Measurements from ENCODE around the gene KIAA1671. TPM values are rescaled to one million over a fixed set of nuclear protein-coding genes. Genes with fewer than 3 reads are reported as not detected.

The KIAA1671 gene
- total RNA-seq, 4 donors from 2014 or later, result 14.2 to 34.2 (median 22.6) TPM

DNA sequence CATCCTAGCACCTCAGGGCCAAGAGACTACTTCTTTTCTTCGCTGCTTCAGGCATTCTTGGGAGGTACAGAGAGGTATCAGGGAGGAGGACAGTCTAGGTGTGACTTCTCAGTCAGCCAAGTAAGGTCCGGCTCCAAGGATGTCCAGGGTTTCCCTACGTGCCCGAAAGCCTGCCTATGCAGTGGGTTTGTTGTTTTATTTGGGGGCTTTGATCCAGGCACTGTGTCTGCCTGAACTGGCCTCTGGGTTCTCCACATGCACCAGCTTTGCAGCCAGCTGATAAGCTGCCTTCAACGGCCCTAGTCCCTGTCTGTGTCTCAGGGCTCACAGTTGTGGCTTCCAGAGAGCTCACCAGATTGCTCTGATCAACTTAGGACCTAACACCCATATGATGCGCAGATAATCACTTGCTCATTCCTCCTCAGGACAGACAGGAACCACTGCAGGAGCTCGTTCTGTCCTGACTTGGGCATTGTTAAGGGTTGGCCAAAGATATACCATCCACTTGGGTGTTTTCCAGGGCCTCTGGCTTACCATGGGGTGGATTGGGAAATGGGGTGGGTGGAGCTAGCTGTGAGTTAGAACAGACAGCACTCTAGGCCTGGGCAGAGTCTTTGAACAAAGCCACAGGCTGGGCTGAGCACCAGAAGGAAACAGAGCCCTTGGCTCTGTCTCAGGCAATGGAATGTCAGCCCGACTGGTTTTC lies 201.6 kb downstream of the KIAA1671 start:
- 91% methylated on average over 6 of the region's 8 CpGs for WGBS
- no peaks in the 10 kb centered on the region for H3K27me3 ChIP-seq
- no peak for TF ChIP-seq EP300 (IDR thresholded peaks at IDR 0.05)
- TF ChIP-seq, protein P1, sequence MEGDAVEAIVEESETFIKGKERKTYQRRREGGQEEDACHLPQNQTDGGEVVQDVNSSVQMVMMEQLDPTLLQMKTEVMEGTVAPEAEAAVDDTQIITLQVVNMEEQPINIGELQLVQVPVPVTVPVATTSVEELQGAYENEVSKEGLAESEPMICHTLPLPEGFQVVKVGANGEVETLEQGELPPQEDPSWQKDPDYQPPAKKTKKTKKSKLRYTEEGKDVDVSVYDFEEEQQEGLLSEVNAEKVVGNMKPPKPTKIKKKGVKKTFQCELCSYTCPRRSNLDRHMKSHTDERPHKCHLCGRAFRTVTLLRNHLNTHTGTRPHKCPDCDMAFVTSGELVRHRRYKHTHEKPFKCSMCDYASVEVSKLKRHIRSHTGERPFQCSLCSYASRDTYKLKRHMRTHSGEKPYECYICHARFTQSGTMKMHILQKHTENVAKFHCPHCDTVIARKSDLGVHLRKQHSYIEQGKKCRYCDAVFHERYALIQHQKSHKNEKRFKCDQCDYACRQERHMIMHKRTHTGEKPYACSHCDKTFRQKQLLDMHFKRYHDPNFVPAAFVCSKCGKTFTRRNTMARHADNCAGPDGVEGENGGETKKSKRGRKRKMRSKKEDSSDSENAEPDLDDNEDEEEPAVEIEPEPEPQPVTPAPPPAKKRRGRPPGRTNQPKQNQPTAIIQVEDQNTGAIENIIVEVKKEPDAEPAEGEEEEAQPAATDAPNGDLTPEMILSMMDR (IDR thresholded peaks at IDR 0.05), result no peak
- TF ChIP-seq POLR2AphosphoS5 (IDR thresholded peaks at IDR 0.05), result peak; percentile 44 to 52
- H3K9me3 ChIP-seq, result no peaks in the 10 kb centered on the region
- peaks cover 28 to 68% (median 62%) of the 10 kb centered on the region in 4 donors for H3K4me1 ChIP-seq
- peak overlapping the region; percentile 62 to 78 (median 71) for H3K27ac ChIP-seq (replicated peaks in 1 of 4)
- H3K36me3 ChIP-seq, result no peaks in the 10 kb centered on the region
- no peak for DNase-seq (ENCODE audit: extremely low spot score)
- no peak overlapping the region for H3K4me3 ChIP-seq
- intact Hi-C loops (cut with DNase I), result no loop called here

DNA sequence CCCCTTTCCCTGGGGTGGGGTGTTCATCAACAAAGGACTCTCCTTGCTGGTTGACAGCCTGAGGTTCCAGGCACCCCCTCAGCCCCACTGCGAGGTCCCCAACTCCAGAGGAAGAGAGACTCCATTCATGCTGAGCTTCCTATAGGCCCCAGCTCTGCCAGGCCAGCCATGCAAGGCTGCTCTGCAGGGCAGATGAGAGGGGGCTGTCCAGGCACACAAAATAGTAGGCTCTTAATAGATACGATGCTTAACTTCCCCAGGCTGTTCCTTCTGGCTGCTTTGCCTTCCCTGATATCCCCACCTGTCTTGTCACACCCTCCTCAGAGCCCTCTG lies 202.1 kb downstream of the KIAA1671 start:
- no peak overlapping the region for H3K4me3 ChIP-seq
- no peaks in the 10 kb centered on the region for H3K36me3 ChIP-seq
- intact Hi-C loops (cut with DNase I), result no loop called here
- H3K27ac ChIP-seq (replicated peaks in 1 of 4), result peak overlapping the region; percentile 62 to 78 (median 71)
- H3K4me1 ChIP-seq, result peaks cover 30 to 68% (median 63%) of the 10 kb centered on the region in 4 donors
- no peaks in the 10 kb centered on the region for H3K9me3 ChIP-seq
- H3K27me3 ChIP-seq, result no peaks in the 10 kb centered on the region
- peak in 1 of 2 donors; percentile 1 for TF ChIP-seq POLR2AphosphoS5 (IDR thresholded peaks at IDR 0.05)
- TF ChIP-seq, protein P1 (IDR thresholded peaks at IDR 0.05), result no peak
- 67% methylated on average over 1 of the region's 2 CpGs for WGBS
- no peak for DNase-seq (ENCODE audit: extremely low spot score)

DNA sequence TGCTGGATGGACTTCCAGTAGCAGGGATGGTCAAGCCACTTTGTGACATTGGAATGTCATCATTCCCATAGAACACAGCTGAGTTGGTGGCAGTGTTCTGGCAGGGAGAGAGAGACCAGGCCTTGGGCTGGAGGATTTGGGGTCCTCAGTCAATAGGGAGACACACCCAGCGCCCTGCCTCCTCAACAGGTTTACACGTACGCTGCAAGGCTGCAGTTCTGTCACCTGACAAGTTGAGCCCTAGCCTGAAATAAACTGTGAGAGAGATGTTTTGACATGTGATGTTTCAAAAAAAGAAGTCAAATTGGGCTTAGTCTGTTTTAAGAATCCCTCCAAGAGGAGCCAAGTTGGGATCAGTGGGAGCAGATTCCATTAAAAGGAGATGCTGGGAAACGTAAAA lies 204.2 kb downstream of the KIAA1671 start:
- Histone ChIP-seq H3K9me3 (no peaks in the 10 kb centered on the region), H3K27ac (replicated peaks in 1 of 4) (peak overlapping the region; percentile 15 to 51 (median 30)), H3K4me1 (peaks cover 33 to 75% (median 69%) of the 10 kb centered on the region in 4 donors), H3K27me3 (no peaks in the 10 kb centered on the region), H3K36me3 (no peaks in the 10 kb centered on the region), H3K4me3 (no peak overlapping the region)
- WGBS, result 43% methylated on average over 4 of the region's 4 CpGs
- DNase-seq (ENCODE audit: extremely low spot score), result no peak
- no peak for TF ChIP-seq EP300 (IDR thresholded peaks at IDR 0.05)
- TF ChIP-seq, protein P1 (IDR thresholded peaks at IDR 0.05), result no peak
- no peak for TF ChIP-seq POLR2A (IDR thresholded peaks at IDR 0.05; ENCODE audit: low read depth)
- no peak for TF ChIP-seq POLR2AphosphoS5 (IDR thresholded peaks at IDR 0.05)
- intact Hi-C loops (cut with DNase I), result no loop called here

DNA sequence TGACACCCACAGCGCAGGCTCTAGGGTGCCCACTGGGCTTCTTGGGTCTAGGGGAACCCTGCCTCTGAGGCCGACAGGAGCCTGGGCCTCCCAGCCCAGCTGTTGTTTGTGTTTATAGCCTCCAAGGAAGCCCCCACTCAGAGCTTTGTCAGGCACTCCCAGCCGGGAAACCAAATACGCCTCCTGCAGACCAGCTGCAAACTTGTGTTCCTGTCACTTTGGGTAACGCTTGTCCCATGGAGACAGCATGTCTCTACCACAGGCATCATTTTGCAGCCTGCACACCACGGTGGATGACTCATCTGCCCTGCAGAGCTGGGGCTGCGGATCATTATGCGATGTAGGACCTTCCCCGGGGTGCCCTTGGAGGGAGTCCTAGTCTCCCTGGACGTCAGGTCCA lies 206.5 kb downstream of the KIAA1671 start:
- TF ChIP-seq, protein P1 (IDR thresholded peaks at IDR 0.05), result no peak
- TF ChIP-seq POLR2A (IDR thresholded peaks at IDR 0.05; ENCODE audit: low read depth) (no peak), EP300 (IDR thresholded peaks at IDR 0.05) (no peak), POLR2AphosphoS5 (IDR thresholded peaks at IDR 0.05) (no peak)
- no peak for DNase-seq (ENCODE audit: extremely low spot score)
- H3K27me3 ChIP-seq, result no peaks in the 10 kb centered on the region
- no peaks in the 10 kb centered on the region for H3K9me3 ChIP-seq
- intact Hi-C loops (cut with DNase I), result no loop called here
- WGBS, result 45% methylated on average over 8 of the region's 10 CpGs
- H3K4me1 ChIP-seq, result peaks cover 26 to 68% (median 66%) of the 10 kb centered on the region in 4 donors
- H3K4me3 ChIP-seq, result no peak overlapping the region
- H3K27ac ChIP-seq (replicated peaks in 1 of 4), result peak overlapping the region in 1 of 4 donors; percentile 51
- no peaks in the 10 kb centered on the region for H3K36me3 ChIP-seq

Data from esophagus muscularis mucosa (tissue), 4 donors.